ENCODE results near the gene LHFPL3. TPM values are rescaled to one million over a fixed set of nuclear protein-coding genes. Genes with fewer than 3 reads are reported as not detected.

The LHFPL3 gene
- total and polyA plus RNA-seq, 9 of the 15 experiments (the other 6 are each of a cell fraction or from before 2014, with no cell fraction given) = 0.21 to 0.52 TPM; not detected in 7

GRCh38 chr7:104901240-104901619 is 572.8 kb downstream of the LHFPL3 start (continued):
- TF ChIP-seq, protein P1, sequence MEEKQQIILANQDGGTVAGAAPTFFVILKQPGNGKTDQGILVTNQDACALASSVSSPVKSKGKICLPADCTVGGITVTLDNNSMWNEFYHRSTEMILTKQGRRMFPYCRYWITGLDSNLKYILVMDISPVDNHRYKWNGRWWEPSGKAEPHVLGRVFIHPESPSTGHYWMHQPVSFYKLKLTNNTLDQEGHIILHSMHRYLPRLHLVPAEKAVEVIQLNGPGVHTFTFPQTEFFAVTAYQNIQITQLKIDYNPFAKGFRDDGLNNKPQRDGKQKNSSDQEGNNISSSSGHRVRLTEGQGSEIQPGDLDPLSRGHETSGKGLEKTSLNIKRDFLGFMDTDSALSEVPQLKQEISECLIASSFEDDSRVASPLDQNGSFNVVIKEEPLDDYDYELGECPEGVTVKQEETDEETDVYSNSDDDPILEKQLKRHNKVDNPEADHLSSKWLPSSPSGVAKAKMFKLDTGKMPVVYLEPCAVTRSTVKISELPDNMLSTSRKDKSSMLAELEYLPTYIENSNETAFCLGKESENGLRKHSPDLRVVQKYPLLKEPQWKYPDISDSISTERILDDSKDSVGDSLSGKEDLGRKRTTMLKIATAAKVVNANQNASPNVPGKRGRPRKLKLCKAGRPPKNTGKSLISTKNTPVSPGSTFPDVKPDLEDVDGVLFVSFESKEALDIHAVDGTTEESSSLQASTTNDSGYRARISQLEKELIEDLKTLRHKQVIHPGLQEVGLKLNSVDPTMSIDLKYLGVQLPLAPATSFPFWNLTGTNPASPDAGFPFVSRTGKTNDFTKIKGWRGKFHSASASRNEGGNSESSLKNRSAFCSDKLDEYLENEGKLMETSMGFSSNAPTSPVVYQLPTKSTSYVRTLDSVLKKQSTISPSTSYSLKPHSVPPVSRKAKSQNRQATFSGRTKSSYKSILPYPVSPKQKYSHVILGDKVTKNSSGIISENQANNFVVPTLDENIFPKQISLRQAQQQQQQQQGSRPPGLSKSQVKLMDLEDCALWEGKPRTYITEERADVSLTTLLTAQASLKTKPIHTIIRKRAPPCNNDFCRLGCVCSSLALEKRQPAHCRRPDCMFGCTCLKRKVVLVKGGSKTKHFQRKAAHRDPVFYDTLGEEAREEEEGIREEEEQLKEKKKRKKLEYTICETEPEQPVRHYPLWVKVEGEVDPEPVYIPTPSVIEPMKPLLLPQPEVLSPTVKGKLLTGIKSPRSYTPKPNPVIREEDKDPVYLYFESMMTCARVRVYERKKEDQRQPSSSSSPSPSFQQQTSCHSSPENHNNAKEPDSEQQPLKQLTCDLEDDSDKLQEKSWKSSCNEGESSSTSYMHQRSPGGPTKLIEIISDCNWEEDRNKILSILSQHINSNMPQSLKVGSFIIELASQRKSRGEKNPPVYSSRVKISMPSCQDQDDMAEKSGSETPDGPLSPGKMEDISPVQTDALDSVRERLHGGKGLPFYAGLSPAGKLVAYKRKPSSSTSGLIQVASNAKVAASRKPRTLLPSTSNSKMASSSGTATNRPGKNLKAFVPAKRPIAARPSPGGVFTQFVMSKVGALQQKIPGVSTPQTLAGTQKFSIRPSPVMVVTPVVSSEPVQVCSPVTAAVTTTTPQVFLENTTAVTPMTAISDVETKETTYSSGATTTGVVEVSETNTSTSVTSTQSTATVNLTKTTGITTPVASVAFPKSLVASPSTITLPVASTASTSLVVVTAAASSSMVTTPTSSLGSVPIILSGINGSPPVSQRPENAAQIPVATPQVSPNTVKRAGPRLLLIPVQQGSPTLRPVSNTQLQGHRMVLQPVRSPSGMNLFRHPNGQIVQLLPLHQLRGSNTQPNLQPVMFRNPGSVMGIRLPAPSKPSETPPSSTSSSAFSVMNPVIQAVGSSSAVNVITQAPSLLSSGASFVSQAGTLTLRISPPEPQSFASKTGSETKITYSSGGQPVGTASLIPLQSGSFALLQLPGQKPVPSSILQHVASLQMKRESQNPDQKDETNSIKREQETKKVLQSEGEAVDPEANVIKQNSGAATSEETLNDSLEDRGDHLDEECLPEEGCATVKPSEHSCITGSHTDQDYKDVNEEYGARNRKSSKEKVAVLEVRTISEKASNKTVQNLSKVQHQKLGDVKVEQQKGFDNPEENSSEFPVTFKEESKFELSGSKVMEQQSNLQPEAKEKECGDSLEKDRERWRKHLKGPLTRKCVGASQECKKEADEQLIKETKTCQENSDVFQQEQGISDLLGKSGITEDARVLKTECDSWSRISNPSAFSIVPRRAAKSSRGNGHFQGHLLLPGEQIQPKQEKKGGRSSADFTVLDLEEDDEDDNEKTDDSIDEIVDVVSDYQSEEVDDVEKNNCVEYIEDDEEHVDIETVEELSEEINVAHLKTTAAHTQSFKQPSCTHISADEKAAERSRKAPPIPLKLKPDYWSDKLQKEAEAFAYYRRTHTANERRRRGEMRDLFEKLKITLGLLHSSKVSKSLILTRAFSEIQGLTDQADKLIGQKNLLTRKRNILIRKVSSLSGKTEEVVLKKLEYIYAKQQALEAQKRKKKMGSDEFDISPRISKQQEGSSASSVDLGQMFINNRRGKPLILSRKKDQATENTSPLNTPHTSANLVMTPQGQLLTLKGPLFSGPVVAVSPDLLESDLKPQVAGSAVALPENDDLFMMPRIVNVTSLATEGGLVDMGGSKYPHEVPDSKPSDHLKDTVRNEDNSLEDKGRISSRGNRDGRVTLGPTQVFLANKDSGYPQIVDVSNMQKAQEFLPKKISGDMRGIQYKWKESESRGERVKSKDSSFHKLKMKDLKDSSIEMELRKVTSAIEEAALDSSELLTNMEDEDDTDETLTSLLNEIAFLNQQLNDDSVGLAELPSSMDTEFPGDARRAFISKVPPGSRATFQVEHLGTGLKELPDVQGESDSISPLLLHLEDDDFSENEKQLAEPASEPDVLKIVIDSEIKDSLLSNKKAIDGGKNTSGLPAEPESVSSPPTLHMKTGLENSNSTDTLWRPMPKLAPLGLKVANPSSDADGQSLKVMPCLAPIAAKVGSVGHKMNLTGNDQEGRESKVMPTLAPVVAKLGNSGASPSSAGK (IDR thresholded peaks at IDR 0.05) = no peak
- TF ChIP-seq CAMTA2 (CRISPR knock-in tag; conservative IDR thresholded peaks at IDR 0.05) (no peak), HDAC2 (IDR thresholded peaks at IDR 0.05) (no peak), ZNF507 (tag; conservative IDR thresholded peaks at IDR 0.05) (no peak)

Data from K562 (cell line).